GM19438 (cell line): ENCODE measurements around the gene MTHFD1L.
"Not testable (repeated sequence)": the region's sequence is repeated elsewhere in the genome, so short reads cannot be mapped to it uniquely, and the experiment has no call there.

Source experiments
- ATAC-seq: cut with Tn5 transposase; IDR thresholded peaks from one replicate; pipeline ENCODE4 v1.9.1; 2021; ENCODE audit warnings: low read depth; ENCODE audit not compliant: unreplicated experiment

MTHFD1L gene

DNA sequence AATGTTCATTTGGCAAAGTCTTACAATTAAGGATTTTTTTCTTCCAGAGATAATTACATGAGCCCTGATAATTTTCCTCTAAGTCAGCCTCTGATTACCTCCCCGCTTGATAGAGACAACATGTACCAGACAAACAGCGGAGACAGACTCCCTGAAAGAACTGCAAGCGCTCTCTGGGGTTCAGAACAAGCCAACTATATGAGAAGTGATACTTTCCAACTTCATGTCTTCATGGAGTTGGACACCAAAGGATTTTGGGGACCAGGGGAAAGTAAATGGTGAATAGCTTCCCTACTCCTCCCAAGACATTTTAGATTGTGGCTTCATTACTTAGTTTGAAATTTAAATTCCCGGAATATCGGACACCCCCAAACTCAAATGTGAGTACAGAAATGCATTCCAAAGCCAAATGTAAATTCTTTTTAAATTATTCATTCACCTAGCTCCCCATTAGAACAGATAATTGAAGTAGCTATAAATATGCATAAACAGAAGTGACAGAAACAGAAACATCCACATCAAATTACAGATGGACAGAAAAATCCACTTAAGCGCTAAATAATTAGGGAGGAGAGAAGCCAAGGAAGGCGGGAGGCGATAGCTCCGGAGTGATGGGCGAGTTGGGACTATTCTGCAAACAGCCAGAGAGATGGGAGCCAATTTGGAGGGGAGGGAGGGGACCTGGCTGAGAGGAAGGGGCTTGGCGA, 244.5 kb downstream of the MTHFD1L start:
- ATAC-seq: no peak

DNA sequence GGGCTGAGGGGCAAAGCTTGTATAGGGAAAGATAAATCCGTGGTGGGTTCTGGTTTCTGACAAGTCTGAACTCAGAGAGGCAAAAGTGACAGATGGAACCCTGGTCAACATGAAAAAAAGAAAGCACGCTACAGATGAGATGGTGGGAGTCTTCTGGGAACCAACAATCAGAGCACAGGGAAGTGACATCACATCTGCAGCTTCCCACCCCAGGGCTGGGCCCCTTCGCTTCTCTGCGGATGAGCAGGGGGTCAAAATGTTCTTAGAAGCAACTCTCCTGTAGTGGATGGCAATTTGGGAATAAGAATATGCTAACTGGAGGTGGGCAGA, 245.0 kb downstream of the MTHFD1L start:
- ATAC-seq: no peak

DNA sequence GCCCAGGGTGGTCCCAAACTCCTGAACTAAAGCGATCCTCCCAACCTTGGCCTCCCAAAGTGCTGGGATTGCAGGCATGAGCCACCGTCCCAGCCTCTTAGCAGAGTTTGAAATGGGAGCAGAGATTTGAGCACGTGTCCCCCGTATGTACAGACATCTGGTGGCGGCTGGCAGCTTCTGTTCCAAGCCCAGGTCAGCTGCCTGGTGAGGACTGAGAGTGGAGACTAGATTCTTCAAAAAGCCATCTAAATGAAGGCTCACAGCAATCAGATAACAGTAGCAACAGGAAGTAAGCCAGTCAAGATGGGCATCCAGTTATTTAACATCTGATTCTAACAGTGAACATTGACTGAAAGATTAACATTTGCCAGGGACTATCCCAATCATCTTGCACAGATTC, 246.2 kb downstream of the MTHFD1L start:
- no peak for ATAC-seq

DNA sequence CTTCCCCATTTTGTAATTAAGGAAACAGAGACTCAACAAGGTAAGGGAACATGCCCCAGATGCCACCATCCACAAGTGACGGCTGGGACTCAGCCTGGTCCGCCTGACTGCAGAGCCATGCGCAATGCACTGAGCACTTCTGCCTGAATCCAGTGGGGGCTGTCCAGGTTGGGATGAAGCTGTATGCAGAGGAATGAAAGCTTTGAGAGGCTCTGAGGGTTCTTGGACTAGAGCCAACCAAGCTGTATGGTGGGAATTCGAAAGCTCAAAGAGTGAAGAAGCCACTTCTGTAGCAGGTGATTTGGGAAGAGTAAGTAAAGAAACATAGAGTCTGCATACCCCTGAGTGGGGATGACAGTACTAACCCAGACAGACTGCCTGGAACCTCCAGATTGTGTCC, 246.6 kb downstream of the MTHFD1L start:
- no peak for ATAC-seq

DNA sequence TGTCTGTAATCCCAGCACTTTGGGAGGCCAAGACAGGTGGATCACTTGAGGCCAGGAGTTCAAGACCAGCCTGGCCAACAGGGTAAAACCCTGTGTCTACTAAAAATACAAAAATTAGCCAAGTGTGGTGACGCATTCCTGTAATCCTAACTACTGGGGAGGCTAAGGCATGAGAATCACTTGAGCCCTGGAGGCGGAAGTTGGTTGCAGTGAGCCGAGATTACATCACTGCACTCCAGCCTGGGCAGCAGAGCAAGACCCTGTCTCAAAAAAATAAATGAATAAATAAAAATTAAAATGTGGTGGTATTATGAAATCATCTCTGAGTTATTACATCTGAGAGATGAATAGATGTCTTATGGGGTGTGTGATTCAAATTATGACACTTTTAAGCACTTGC, 247.4 kb downstream of the MTHFD1L start:
- not testable (repeated sequence) for ATAC-seq

DNA sequence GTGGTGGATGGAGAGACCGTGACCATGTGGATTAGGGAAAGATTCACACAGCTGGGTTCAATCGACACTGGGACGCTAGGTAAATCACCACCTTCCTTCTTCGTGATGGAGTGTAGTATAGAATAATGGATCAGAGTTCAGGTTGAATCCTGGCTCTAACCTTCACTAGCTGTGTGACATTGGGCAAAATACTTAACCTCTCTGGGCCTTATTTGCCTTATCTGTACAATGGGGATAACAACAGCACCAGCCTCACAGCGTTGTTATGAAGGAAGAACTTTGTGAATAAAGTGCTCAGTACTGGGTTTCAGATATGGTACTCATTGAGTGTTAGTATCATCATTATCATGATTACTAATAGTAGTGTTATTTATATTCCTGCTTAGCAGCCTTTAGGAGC, 248.1 kb downstream of the MTHFD1L start:
- no peak for ATAC-seq

DNA sequence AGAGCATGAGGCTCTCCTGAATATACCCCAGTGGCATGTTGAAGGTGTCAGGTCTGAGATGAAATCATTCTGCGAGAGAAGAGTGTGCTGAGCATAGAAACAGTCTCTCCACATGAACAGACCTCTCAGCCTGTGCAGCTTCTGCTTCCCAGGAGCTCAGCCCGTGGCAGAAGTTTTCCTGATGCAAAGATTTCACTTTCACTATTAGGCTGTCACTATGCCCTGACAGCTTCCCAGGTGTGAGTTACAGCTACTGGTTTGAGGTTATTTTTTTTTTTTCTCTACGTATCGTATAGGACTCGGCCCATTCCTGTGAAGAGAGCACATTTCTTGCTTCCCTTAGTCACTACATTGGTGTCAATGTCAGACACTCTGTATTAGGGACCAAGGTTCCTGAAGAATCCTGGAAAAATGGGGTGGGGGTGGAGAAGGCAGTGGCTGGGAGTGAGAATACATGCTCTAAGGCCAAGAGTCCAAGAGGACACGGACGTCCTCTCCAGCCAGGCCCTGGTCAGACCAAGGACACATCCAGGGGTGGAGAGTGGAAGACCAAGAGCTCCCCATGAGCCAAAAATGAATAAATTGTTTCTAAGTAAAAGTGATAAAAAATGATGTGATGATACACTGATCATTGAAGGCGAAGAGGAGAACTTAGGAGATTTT, 253.1 kb downstream of the MTHFD1L start:
- no peak for ATAC-seq

DNA sequence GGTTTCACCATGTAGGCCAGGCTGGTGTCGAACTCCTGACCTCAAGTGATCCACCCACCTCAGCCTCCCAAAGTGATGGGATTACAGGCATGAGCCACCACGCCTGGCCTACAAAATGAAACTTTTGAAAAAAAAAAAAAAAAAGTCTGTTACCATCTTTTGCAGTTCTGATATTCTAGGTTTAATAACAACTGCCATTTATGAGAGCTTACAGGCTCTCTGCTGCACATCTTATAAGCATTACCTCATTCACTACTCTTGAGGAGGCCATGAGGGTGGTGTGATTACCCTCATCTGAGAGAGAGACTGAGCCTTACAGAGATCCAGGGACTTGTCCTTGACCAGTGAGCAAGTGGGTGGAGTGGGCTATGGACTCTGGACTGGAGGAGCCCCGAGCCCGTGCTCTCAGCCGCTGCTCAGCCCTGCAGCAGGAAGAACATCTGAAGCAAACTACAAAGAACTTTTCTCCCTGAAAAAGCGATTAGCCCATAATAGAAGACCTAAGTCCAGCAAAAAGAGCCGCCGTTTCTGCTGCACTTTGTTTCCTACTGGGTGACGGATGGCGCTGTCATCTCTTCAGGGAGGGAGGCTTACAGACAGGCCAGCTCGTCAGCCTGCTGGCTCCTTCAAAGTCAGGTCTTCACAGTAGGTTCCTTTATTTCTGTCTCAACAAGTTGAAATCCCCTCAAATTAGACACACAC, 254.5 kb downstream of the MTHFD1L start:
- no peak for ATAC-seq

DNA sequence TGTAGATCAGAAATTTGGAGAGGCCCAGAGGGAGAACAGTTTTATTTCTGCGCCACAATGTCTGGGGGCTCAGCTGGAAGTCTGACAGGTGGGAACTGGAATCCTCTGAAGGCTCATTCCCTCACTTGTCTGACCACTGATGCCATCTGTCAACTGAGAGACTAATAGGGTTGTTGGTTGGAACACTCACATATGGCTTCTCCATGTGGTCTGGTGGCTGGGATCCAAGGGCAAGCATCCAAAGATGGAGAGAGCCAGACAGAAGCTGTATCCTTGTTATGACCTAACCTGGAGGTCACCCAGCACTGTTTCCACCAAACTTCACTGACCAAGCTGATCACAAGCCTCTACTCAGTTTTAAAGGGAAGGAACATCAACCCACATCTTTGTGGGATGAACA, 256.4 kb downstream of the MTHFD1L start:
- no peak for ATAC-seq

DNA sequence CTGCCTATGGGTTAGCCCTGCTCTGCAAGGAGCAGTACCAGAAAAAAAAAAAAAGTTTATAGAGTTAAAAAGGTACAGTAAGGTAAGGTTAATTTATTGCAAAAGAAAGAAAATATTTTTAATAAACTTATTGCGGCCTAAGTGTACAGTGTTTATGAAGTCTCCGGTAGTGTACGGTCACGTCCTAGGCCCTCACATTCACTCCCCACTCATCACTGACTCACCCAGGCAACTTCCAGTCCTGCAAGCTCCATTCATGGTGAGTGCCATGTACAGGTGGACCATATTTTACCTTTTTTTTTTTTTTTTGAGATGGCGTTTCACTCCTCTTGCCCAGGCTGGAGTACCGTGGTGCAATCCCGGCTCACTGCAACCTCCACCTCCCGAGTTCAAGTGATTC, 258.1 kb downstream of the MTHFD1L start:
- ATAC-seq: not testable (repeated sequence)

DNA sequence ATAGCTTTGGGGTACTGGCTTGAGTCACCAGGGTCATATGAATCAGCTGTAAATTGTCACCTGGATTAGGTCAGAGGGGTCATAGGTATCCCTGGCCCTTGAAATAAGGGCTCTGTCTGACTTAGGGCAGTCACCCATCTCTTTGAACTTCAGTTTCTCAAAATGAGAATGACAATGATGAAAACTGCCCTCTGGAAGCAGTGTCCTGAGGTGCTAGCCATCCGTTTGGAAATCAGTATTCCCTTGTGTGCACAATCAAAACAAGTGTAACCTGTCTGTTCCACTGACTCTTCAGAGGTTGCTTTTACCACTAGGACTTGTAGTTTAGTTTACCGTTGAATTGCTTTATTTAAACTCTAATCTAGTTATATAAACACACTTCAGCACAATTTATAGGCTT, 259.7 kb downstream of the MTHFD1L start:
- ATAC-seq: not testable (repeated sequence)

DNA sequence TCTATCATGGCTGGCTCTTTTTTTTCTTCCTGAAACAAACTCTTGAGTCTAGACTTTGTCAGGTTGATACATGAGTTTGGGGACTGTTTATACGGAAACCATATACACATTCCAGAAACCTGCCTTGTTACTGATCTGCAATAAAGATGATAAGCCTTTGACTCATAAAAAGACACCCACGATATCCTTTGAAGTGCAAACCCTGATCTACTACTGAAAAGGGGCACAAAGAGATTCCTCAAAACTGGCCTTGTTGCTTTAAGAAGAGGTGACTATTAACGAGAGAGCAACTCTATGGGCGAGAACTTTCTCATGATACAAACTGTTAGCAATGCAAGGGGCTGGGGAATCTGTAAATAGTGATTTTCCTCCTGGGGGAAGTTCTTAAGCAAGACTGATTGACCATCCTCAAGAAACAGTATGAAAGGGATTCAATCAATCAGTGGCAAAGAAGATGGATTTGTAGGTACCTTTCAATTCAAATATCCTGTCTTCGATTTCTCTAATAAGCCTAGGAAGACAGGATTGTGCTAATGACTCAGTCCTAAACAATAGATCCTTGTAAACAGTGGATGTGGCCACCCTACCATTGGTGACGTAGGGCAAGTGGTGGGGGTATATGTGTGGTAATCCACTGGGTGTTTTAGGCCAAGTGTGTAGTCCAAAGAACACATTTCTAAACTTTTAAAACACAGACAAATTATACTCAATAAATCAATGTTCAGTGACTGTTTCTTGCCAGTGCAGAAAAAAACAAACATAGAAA, 260.3 kb downstream of the MTHFD1L start:
- not testable (repeated sequence) for ATAC-seq

DNA sequence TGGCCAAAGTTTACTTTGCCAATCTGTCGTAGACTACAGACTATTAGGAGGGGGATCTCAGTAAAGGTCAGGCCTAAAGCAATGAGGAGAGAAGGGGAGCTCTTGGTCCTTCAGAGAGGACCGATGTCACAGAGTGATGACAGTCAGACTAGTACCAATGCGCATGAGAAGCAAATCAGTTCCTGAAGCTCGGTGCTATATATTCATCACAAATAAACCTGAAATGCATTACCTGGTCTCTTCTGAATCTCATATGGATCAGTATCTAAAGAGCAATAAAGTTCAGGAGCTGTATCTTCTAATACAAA, 260.9 kb downstream of the MTHFD1L start:
- not testable (repeated sequence) for ATAC-seq

DNA sequence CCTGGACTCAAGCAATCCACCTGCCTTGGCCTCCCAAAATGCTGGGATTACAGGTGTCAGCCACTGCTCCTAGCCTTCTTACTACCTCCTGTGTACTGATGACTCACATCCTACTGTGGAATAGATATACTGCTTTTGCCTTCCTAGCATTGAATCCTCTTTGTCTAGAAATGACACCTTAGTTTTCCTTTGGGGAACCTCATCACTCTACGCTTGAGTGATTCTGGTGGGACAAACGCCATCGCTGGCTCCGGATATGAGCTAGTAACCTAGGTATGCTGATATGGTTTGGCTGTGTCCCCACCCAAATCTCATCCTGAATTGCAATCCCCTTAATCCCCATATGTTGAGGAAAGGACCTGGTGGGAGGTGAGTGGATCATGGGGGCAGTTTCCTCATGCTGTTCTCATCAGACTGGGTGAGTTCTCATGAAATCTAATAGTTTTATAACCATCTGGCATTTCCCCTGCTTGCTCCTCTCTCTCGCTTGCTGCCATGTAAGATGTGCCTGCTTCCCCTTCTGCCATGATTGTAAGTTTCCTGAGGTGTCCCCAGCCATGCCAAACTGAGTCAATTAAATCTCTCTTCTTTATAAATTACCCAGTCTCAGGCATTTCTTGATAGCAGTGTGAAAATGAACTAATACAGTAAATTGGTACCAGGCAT, 261.8 kb downstream of the MTHFD1L start:
- not testable (repeated sequence) for ATAC-seq

DNA sequence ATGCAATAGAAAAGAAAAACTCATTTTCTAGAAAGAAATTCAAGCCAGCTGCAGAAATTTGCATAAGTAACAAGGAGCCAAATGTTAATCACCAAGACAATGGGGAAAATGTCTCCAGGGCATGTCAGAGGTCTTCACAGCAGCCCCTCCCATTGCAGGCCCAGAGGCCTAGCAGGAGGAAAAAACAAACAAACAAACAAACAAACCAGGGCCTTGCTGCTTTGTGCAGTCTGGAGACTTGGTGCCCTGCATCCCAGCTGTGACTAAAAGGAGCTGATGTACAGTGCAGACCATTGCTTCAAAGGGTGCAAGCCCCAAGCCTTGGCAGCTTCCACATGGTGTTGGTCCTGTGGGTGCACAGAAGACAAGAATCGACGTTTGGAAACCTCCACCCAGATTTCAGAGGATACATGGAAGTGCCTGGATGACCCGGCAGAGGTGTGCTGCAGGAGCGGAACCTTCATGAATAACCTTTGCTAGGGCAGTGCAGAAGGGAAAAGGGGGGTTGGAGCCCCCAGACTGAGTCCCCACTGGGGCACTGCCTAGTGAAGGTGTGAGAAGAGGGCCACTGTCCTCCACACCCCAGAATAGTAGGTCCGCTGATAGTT, 263.4 kb downstream of the MTHFD1L start:
- no peak for ATAC-seq

DNA sequence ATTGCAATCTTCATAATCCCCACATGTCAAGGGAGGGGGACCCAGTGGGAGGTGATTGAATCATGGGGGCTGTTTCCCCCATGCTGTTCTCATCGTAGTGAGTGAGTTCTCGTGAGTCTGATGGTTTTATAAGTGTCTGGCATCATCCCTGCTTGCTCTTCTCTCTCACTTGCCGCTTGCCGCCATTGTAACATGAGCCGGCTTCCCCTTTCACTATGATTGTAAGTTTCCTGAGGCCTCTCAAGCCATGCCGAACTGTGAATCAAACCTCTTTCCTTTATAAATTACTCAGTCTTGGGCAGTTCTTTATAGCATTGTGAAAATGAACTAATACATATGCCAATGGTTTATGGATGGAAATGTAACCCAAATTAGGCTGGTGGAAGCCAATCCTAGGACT, 264.8 kb downstream of the MTHFD1L start:
- no peak for ATAC-seq

DNA sequence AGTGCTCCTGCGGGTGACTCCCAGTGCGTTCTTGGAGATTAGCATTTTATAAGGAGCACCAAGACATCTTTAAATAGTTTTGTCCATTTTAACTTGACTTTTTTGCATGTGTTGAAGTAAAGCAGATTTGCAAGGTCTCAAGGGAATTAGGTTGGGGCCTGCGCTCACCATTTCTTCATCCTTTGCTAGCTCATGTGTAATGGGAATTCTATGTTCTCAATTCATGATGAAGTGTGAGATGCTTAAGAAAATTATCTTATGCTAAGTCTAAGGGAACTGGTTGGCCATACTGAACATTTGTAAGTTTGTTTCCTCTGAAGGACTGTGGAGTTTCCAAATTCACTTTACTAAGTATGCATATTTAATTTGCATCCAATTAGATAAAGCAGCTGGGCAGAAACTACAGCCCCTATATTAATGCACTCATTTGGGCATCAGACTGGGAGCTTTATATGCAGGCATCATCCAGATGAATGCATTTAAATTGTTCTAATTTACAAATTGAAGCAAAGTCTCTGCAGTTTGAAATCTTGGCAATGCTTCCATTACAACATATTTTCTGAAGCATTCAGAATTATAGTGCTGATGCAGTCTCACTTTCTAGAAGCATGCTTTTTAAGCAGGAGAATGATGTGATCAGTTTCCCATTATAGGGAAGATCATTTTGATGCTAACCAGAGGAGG, 266.0 kb downstream of the MTHFD1L start:
- ATAC-seq: no peak

DNA sequence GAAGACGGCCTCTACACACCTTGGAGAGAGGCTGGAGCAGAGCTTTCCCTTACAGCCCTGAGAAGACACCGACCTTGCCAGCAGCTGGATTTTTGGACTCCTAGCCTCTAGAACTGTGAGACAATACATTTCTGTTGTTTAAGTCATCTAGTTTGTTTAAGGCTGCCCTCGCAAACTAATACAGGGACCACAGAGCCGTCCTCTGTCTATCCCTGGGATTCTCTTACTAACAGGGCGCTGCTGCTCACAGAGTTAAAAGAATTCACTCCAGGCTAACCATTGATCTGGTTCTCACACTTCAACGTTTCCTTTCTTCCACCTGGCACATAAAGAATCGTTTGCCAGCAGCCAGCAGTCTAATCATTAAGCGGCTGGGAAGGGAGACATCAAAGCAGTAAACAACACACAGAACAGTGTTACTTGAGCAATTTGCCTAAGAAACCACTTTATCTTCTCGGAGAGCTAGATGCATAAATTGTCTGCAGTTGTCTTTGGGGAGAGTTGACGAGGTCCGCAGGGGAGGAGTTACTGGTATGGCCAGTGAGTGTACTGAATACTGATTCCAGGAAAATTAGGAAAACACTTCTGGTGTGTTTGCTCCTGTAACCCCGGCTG, 270.7 kb downstream of the MTHFD1L start:
- no peak for ATAC-seq

DNA sequence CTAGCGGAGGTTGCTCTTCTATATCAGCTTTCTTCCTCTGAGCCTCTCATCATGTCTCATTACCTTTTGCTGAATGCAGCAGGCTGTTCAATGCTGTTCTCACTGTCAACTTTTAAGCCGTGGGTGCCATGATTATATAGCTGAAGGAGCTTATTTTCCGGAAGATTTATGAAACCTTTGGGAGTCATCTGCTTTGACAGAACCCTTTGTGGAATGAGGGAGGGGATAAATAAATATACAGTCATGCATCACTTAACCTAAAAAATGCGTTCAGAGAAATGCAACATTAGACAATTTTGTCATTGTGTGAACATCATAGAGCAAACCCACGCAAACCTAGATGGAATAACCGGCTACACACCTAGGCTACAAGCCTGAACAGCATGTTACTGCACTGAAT, 272.0 kb downstream of the MTHFD1L start:
- ATAC-seq: no peak
